Glutamatergic neuron (in vitro differentiated cells): ENCODE results near the gene TUBA8. TPM values are rescaled to one million over a fixed set of nuclear protein-coding genes. Genes with fewer than 3 reads are reported as not detected.
"Not testable (repeated sequence)": the region's sequence is repeated elsewhere in the genome, so short reads cannot be mapped to it uniquely, and the experiment has no call there.

Experiments used
- DNase-seq: peaks from one replicate; pipeline ENCODE4 v3.0.0; 2022
- H3K27ac Mint-ChIP-seq: one replicate; pipeline ENCODE4 v1.8.0; 2020; ENCODE audit warnings: mild to moderate bottlenecking, mixed read lengths, inconsistent platforms; ENCODE audit not compliant: unreplicated experiment
- H3K27me3 Mint-ChIP-seq: one replicate; pipeline ENCODE4 v1.8.0; 2020; ENCODE audit warnings: mild to moderate bottlenecking, moderate library complexity, mixed read lengths, inconsistent platforms; ENCODE audit not compliant: unreplicated experiment
- H3K36me3 Mint-ChIP-seq: one replicate; pipeline ENCODE4 v1.8.0; 2020; ENCODE audit warnings: mild to moderate bottlenecking, mixed read lengths, inconsistent platforms; ENCODE audit not compliant: unreplicated experiment
- H3K4me1 Mint-ChIP-seq: one replicate; pipeline ENCODE4 v1.8.0; 2020; ENCODE audit warnings: mild to moderate bottlenecking, low read depth, mixed read lengths, inconsistent platforms; ENCODE audit not compliant: unreplicated experiment
- H3K4me3 Mint-ChIP-seq: one replicate; pipeline ENCODE4 v1.8.0; 2020; ENCODE audit warnings: mild to moderate bottlenecking, mixed read lengths, inconsistent platforms; ENCODE audit not compliant: unreplicated experiment
- H3K9me3 Mint-ChIP-seq: one replicate; pipeline ENCODE4 v1.8.0; 2020; ENCODE audit warnings: mild to moderate bottlenecking, moderate library complexity, mixed read lengths, inconsistent platforms; ENCODE audit not compliant: unreplicated experiment
- total RNA-seq: library from RNA; stranded (reverse); fragmentation: NEBNext Ultra II Directional; extraction: Animal tissue kit (Norgen Biotek cat#: 25700); gene quantifications from one replicate; pipeline ENCODE4 v1.2.1, GENCODE V29; 2021; ENCODE audit not compliant: unreplicated experiment
- TF ChIP-seq, protein P1 (sequence below): fragments of 200-600 bp; sonication (generic); IDR thresholded peaks from one replicate; pipeline ENCODE4 v1.5.0; 2021; ENCODE audit not compliant: partially characterized antibody, unreplicated experiment

The TUBA8 gene
- total RNA-seq, 1 donor from 2014 or later: 3.7 TPM

- Mint-ChIP-seq H3K4me3 (no peak overlapping the region), H3K9me3 (no peaks in the 10 kb centered on the region), H3K27ac (no peak overlapping the region), H3K27me3 (no peaks in the 10 kb centered on the region), H3K36me3 (no peaks in the 10 kb centered on the region), H3K4me1 (no peaks in the 10 kb centered on the region)
- TF ChIP-seq, protein P1, sequence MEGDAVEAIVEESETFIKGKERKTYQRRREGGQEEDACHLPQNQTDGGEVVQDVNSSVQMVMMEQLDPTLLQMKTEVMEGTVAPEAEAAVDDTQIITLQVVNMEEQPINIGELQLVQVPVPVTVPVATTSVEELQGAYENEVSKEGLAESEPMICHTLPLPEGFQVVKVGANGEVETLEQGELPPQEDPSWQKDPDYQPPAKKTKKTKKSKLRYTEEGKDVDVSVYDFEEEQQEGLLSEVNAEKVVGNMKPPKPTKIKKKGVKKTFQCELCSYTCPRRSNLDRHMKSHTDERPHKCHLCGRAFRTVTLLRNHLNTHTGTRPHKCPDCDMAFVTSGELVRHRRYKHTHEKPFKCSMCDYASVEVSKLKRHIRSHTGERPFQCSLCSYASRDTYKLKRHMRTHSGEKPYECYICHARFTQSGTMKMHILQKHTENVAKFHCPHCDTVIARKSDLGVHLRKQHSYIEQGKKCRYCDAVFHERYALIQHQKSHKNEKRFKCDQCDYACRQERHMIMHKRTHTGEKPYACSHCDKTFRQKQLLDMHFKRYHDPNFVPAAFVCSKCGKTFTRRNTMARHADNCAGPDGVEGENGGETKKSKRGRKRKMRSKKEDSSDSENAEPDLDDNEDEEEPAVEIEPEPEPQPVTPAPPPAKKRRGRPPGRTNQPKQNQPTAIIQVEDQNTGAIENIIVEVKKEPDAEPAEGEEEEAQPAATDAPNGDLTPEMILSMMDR: no peak
- no peak for DNase-seq
Observed at GRCh38 chr22:18119409-18120110, 9.0 kb downstream of the TUBA8 start.

DNA sequence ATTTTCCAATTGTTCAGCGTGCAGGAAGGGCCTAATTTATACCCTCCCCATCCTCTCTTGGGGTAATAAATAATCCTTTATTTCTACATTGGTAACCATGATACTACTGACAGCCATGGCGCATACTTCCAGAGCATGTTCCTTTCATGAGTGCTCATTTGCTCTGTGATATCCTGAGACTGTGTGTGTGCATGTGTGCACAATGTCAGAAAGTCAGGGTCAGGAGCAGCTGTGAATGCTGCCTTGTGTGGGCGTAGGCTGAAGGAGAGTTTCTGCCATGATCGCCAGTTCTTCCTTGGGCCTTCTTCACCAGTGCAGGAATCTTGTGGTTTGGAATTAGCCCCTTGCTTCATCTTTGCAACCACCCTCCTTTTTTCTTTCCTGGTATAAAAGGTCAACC is 10.2 kb downstream of the TUBA8 start:
- Mint-ChIP-seq H3K36me3 (no peaks in the 10 kb centered on the region), H3K27ac (no peak overlapping the region), H3K4me1 (no peaks in the 10 kb centered on the region), H3K9me3 (no peaks in the 10 kb centered on the region), H3K27me3 (no peaks in the 10 kb centered on the region), H3K4me3 (no peak overlapping the region)
- TF ChIP-seq, protein P1: no peak
- no peak for DNase-seq

GRCh38 chr22:18121506-18121905 is 10.9 kb downstream of the TUBA8 start:
- Mint-ChIP-seq H3K4me1 (no peaks in the 10 kb centered on the region), H3K4me3 (no peak overlapping the region), H3K27me3 (no peaks in the 10 kb centered on the region), H3K27ac (no peak overlapping the region), H3K9me3 (no peaks in the 10 kb centered on the region), H3K36me3 (peaks cover 3% of the 10 kb centered on the region)
- TF ChIP-seq, protein P1: no peak
- DNase-seq: no peak

DNA sequence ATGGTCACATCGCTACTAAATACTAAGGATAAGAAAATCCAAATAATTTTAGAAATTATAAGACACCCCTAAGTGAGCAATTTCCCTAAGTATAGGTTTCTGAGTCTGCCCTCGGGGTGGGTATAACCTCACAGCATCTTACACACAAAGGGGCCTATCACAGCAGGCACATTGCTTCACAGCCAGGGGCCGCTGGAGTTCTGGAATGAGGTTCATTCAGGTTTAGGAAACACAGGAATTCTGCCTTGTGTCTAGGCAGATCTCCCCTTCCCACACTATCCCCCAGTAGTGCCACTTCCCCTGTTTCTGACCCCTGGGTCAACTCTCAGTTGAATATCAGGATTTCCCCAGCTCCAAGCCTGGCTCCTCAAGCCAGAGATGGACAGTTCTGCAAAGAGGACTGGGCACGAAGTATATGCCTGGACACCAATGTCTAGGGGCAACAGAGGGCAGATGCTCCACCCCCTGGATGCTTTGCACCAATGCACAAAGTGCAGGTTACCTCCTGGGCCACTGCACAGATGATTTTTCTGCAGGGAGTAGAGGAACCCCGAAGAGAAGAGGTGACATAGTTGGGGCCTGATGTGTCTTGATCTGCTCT is 11.4 kb downstream of the TUBA8 start:
- peaks cover 5% of the 10 kb centered on the region for H3K36me3 Mint-ChIP-seq
- DNase-seq: no peak
- H3K4me1 Mint-ChIP-seq: no peaks in the 10 kb centered on the region
- H3K27ac Mint-ChIP-seq: no peak overlapping the region
- H3K27me3 Mint-ChIP-seq: no peaks in the 10 kb centered on the region
- TF ChIP-seq, protein P1: no peak
- no peaks in the 10 kb centered on the region for H3K9me3 Mint-ChIP-seq
- H3K4me3 Mint-ChIP-seq: no peak overlapping the region

- H3K4me1 Mint-ChIP-seq, DNase-seq: not testable (repeated sequence)
Observed at GRCh38 chr22:18123476-18124025, 12.9 kb downstream of the TUBA8 start.

More at GRCh38 chr22:18123476-18124025, 12.9 kb downstream of the TUBA8 start:
- not testable (repeated sequence) for H3K9me3 Mint-ChIP-seq, H3K27me3 Mint-ChIP-seq, H3K4me3 Mint-ChIP-seq, H3K27ac Mint-ChIP-seq, H3K36me3 Mint-ChIP-seq
